Keratinocyte (primary cell): Measurements from ENCODE around the gene FIZ1. TPM values are rescaled to one million over a fixed set of nuclear protein-coding genes. Genes with fewer than 3 reads are reported as not detected.

Experiments
- DNase-seq: peaks from one replicate; pipeline ENCODE4 v3.0.0-alpha.2; 2011; ENCODE audit warnings: low read depth, missing footprints, low spot score
- FAIRE-seq: peaks from 2 replicates; lab custom pipeline; 2011; peaks lifted over from hg19 to GRCh38; lab: Jason Lieb, UNC
- H2AFZ ChIP-seq: 2 replicates; pipeline ENCODE4 v1.6.0; 2012; ENCODE audit warnings: low read length, control low read depth, inconsistent platforms; ENCODE audit not compliant: control insufficient read depth
- H3K27ac ChIP-seq: 2 replicates; pipeline ENCODE4 v1.5.1; 2011; ENCODE audit warnings: low read length; ENCODE audit not compliant: control insufficient read depth, insufficient read depth
- H3K27me3 ChIP-seq: 3 replicates; pipeline ENCODE4 v1.6.0; 2011; ENCODE audit warnings: low read length; ENCODE audit not compliant: control insufficient read depth, insufficient read depth; ENCODE audit errors: extremely low read depth
- H3K36me3 ChIP-seq, 2 experiments: 2 replicates in 1 of 2; 3 replicates in 1 of 2; pipeline ENCODE4 v1.5.1; 2011; ENCODE audit warnings: low read length in 2 of 2, mild to moderate bottlenecking in 1 of 2; ENCODE audit not compliant: control insufficient read depth in 2 of 2, insufficient read depth in 2 of 2; ENCODE audit errors: extremely low read depth in 1 of 2
- H3K4me1 ChIP-seq: 3 replicates; pipeline ENCODE4 v1.5.1; 2011; ENCODE audit warnings: low read length; ENCODE audit not compliant: control insufficient read depth, insufficient read depth; ENCODE audit errors: extremely low read depth
- H3K4me2 ChIP-seq: 3 replicates; pipeline ENCODE4 v1.6.0; 2011; ENCODE audit warnings: low read depth, low read length; ENCODE audit not compliant: control insufficient read depth, insufficient read depth; ENCODE audit errors: extremely low read depth
- H3K4me3 ChIP-seq, 3 experiments: fragments of 200-600 bp in 1 of 3; sonication (generic) in 1 of 3; 2 replicates in 2 of 3; 3 replicates in 1 of 3; pipeline ENCODE4 v1.5.1; 2011 to 2016; ENCODE audit warnings: low read length in 3 of 3, mild to moderate bottlenecking in 3 of 3, control low read depth in 2 of 3, inconsistent platforms in 1 of 3, low read depth in 1 of 3, mixed read lengths in 1 of 3, mixed run types in 1 of 3, moderate library complexity in 1 of 3; ENCODE audit not compliant: control insufficient read depth in 2 of 3, insufficient read depth in 2 of 3; ENCODE audit errors: extremely low read depth in 1 of 3
- H3K79me2 ChIP-seq: 2 replicates; pipeline ENCODE4 v1.6.0; 2012; ENCODE audit warnings: low read length; ENCODE audit not compliant: control insufficient read depth, insufficient read depth
- H3K9ac ChIP-seq: 3 replicates; pipeline ENCODE4 v1.6.0; 2011; ENCODE audit warnings: low read length; ENCODE audit not compliant: control insufficient read depth, insufficient read depth; ENCODE audit errors: extremely low read depth
- H3K9me1 ChIP-seq: 3 replicates; pipeline ENCODE4 v1.6.0; 2011; ENCODE audit warnings: low read length; ENCODE audit not compliant: control insufficient read depth, insufficient read depth; ENCODE audit errors: extremely low read depth
- H3K9me3 ChIP-seq: 2 replicates; pipeline ENCODE4 v1.5.1; 2012; ENCODE audit warnings: low read depth, low read length; ENCODE audit not compliant: control insufficient read depth
- H4K20me1 ChIP-seq: 3 replicates; pipeline ENCODE4 v1.6.0; 2011; ENCODE audit warnings: low read length; ENCODE audit not compliant: control insufficient read depth, insufficient read depth; ENCODE audit errors: extremely low read depth
- EZH2 ChIP-seq: IDR thresholded peaks from one replicate; pipeline ENCODE4 v1.6.1; 2012; ENCODE audit warnings: inconsistent platforms, mild to moderate bottlenecking, low read length, moderate library complexity
- dilution Hi-C: fragments of 300-500 bp; cut with MboI; formaldehyde crosslinking; loops from one replicate; pipeline ENCODE4 v1.7.0; 2020; ENCODE audit warnings: low sequenced_read_pairs; ENCODE audit not compliant: extremely low pct_ligation_motif_present
- polyA plus RNA-seq, 5 experiments: library from polyadenylated mRNA; depleted of rRNA in 3 of 5; stranded (reverse) in 3 of 5; stranded (forward) in 1 of 5; unstranded in 1 of 5; fragments of >200 nt; gene quantifications; 1 replicate in 1 of 5; 2 replicates in 3 of 5; 3 replicates in 1 of 5; pipeline versions ENCODE4 v1.2.1 to v1.2.3, GENCODE V29; 2011 to 2012; ENCODE audit warnings: missing spikeins in 2 of 5, low read depth in 1 of 5, low replicate concordance in 1 of 5
- TF ChIP-seq, protein P1 (sequence below), 3 experiments: IDR thresholded peaks in 1 of 3; conservative IDR thresholded peaks in 1 of 3; optimal IDR thresholded peaks in 1 of 3; 2 replicates in 2 of 3; 3 replicates in 1 of 3; pipeline versions ENCODE3 to v1.5.1; 2011; ENCODE audit warnings: low read length in 3 of 3, mild to moderate bottlenecking in 3 of 3, moderate library complexity in 2 of 3, control low read depth in 1 of 3, inconsistent platforms in 1 of 3; ENCODE audit not compliant: insufficient read depth in 2 of 3; ENCODE audit errors: extremely low read depth in 1 of 3

FIZ1 gene
- polyA plus RNA-seq, 1 donor (not counting 4 experiments of a cell fraction or from before 2014, with no cell fraction given), result 2.7 TPM

- H3K4me1 ChIP-seq, result peaks cover 12% of the 10 kb centered on the region
- DNase-seq, result no peak
- peaks cover 13% of the 10 kb centered on the region for H3K79me2 ChIP-seq
- H4K20me1 ChIP-seq, result no peaks in the 10 kb centered on the region
- TF ChIP-seq EZH2, result no peak
- TF ChIP-seq, protein P1, sequence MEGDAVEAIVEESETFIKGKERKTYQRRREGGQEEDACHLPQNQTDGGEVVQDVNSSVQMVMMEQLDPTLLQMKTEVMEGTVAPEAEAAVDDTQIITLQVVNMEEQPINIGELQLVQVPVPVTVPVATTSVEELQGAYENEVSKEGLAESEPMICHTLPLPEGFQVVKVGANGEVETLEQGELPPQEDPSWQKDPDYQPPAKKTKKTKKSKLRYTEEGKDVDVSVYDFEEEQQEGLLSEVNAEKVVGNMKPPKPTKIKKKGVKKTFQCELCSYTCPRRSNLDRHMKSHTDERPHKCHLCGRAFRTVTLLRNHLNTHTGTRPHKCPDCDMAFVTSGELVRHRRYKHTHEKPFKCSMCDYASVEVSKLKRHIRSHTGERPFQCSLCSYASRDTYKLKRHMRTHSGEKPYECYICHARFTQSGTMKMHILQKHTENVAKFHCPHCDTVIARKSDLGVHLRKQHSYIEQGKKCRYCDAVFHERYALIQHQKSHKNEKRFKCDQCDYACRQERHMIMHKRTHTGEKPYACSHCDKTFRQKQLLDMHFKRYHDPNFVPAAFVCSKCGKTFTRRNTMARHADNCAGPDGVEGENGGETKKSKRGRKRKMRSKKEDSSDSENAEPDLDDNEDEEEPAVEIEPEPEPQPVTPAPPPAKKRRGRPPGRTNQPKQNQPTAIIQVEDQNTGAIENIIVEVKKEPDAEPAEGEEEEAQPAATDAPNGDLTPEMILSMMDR (optimal IDR thresholded peaks at IDR 0.05 in 1 of 3, IDR thresholded peaks at IDR 0.05 in 1 of 3, conservative IDR thresholded peaks at IDR 0.05 in 1 of 3; ENCODE audit: extremely low read depth in 1 of 3, insufficient read depth in 2 of 3, low read length in 3 of 3), result no peak
- peaks cover 0 to 2% of the 10 kb centered on the region in 2 experiments for H3K36me3 ChIP-seq
- dilution Hi-C loops, result no loop called here
- no peak for FAIRE-seq
- no peaks in the 10 kb centered on the region for H3K9me1 ChIP-seq
- H2AFZ ChIP-seq, result no peak overlapping the region
- no peaks in the 10 kb centered on the region for H3K27me3 ChIP-seq
- no peaks in the 10 kb centered on the region for H3K9me3 ChIP-seq
- peak overlapping the region; percentile 80 to 97 (median 91) for H3K4me3 ChIP-seq
- H3K27ac ChIP-seq, result no peak overlapping the region
- H3K9ac ChIP-seq, result peak overlapping the region; percentile 75
- peak overlapping the region; percentile 80 for H3K4me2 ChIP-seq
These were observed 20.3 kb downstream of the FIZ1 start for GRCh38 chr19:55578761-55579747.

- DNase-seq (no peak), FAIRE-seq (no peak)
- TF ChIP-seq, protein P1 (optimal IDR thresholded peaks at IDR 0.05 in 1 of 3, IDR thresholded peaks at IDR 0.05 in 1 of 3, conservative IDR thresholded peaks at IDR 0.05 in 1 of 3; ENCODE audit: extremely low read depth in 1 of 3, insufficient read depth in 2 of 3, low read length in 3 of 3), result no peak
- TF ChIP-seq EZH2, result no peak
- dilution Hi-C loops, result no loop called here
- peaks cover 13% of the 10 kb centered on the region for H3K79me2 ChIP-seq
- H3K9ac ChIP-seq, result no peak overlapping the region
- H3K9me1 ChIP-seq, result no peaks in the 10 kb centered on the region
- H4K20me1 ChIP-seq, result no peaks in the 10 kb centered on the region
- no peaks in the 10 kb centered on the region for H3K27me3 ChIP-seq
- peaks cover 12% of the 10 kb centered on the region for H3K4me1 ChIP-seq
- no peak overlapping the region for H2AFZ ChIP-seq
- H3K9me3 ChIP-seq, result no peaks in the 10 kb centered on the region
- no peak overlapping the region for H3K4me3 ChIP-seq
- no peak overlapping the region for H3K27ac ChIP-seq
- H3K36me3 ChIP-seq, result peaks cover 0 to 2% of the 10 kb centered on the region in 2 experiments
- no peak overlapping the region for H3K4me2 ChIP-seq
These were observed 21.1 kb downstream of the FIZ1 start for GRCh38 chr19:55578031-55578760.
